GM19438 (cell line): Measurements from ENCODE around the gene IMPDH1.

Experiments
- ATAC-seq: cut with Tn5 transposase; IDR thresholded peaks from one replicate; pipeline ENCODE4 v1.9.1; 2021; ENCODE audit warnings: low read depth; ENCODE audit not compliant: unreplicated experiment

The IMPDH1 gene

GRCh38 chr7:128435327-128435686 is 25.5 kb upstream of the IMPDH1 start:
- ATAC-seq: no peak

GRCh38 chr7:128434413-128435326 is 24.9 kb upstream of the IMPDH1 start:
- no peak for ATAC-seq

DNA sequence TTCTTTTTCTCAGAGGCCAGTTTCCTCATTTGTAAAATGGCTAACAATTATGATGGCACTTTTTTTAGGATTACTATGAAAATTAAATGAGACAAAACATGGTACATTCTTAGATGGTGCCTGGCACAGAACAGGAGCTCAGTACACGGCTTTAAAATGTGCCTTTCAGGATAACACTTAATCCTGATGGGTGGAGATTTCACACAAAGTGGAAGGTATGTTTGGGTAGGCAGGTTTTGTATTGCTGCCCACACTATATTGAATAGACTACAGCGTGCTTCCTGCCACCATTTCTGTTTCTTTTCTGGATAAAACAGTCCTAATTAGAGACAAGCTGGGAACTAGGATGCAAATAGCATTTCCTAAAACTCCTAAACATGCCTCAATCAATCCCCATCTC is 22.0 kb upstream of the IMPDH1 start:
- no peak for ATAC-seq

GRCh38 chr7:128431221-128431620 is 21.4 kb upstream of the IMPDH1 start:
- ATAC-seq: no peak

GRCh38 chr7:128430207-128430606 is 20.4 kb upstream of the IMPDH1 start:
- ATAC-seq: no peak

- ATAC-seq: no peak
These were observed 17.6 kb upstream of the IMPDH1 start for GRCh38 chr7:128427289-128427891.

GRCh38 chr7:128425850-128426249 is 16.1 kb upstream of the IMPDH1 start:
- ATAC-seq: no peak

DNA sequence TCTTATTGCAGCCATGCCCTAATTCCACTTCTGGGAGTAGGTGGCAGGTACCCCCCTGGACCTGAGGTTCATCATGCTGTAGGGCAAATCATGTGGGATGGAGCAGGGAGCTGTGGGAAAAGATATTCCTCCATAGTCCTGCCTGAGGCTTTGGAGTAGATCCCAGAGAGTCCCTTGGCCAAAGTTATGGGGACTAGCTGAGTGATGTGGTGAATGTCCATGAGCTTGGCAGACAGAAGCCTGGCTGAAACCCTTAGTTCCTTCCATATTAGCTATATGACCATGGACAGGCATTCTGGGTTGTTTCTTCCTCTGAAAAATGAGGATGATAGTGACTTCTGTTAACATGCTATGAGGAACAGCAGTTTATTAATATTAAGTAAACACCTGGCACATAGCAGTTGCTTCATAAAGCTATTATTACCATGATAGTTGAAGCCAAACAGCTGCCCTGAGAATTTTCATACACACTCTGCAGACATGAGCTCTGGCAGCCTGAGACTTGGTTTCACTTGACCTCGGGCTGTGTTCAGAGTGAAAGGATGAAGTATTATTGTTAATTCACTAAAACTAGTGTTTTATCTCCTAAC is 15.0 kb upstream of the IMPDH1 start:
- ATAC-seq: no peak

DNA sequence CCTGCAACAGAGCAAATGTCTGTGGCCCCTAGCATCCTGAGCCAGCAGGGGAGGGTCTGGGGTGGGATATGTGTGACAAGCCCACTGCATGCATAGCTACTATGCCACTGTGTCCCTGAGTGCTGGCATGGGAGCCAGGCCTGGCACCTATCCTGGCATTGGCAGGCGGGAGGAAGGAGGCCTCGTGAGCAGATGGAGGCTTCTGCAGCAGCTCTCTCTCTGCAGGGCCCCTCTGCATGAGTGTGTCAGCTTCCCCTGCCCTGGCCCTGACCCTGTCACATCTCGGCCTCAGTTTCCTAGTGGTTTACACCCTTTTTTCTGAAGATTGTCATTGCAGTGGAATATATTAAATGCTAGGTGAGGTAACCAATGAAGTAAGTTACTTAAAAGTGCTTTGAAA is 13.1 kb upstream of the IMPDH1 start:
- ATAC-seq: no peak

DNA sequence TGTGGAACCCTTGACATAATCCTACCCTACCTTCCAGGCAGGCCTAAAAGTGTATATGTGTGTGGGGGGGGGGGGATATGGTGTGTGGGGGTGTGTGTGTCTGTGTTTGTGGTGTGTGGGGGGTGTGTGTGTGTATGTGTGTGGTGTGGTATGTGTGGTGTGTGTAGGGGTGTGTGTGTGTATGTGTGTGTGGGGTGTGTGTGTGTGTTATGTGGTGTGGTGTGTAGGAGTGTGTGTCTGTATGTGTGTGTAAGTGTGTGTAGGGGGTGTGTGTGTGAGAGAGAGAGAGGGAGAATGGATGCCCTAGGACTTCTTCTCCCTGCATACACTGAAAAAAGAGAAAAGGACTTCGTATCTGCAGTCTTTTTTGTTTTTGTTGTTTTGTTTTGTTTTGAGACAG is 12.3 kb upstream of the IMPDH1 start:
- ATAC-seq: no peak

- ATAC-seq: no peak
These were observed 11.6 kb upstream of the IMPDH1 start for GRCh38 chr7:128421384-128421783.

DNA sequence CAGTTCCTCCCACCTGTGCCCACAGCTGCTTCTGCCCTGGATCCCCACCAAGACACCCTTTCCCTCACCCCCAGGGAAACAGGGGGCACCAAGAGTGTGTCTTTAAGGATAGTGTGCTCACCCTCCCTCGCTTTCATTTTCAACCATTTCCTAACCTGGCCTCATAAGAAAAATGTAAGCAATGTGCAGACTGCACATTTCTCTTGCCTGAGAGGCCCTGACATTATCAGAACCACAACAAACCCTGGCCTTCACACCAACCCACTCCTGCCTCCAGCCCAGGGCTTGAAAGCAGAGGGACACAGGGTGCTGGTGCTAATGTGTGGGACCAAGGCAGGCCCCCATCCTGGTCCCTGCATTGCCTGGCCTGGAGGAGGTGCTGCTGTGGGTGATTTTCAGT is 11.0 kb upstream of the IMPDH1 start:
- no peak for ATAC-seq

- no peak for ATAC-seq
These were observed 9.5 kb upstream of the IMPDH1 start for GRCh38 chr7:128419257-128419656.

DNA sequence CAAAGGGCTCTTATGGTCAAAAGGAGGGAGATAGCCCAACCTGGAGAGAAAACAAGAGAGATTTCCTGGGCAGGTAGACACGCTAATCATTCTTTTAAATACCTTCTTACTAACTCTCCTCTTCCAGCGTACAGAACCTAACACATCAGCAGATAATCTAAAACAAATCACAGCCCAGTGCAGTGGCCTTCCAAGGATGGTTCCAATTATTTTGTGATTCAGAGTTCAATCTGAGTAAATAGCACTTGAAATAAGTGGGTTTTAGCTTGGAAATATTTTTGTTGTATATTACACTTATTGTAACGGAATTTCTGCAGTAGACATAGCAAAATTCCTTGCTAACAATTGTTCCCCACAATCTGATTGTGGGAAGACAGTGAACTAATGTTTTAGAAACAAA is 7.3 kb upstream of the IMPDH1 start:
- no peak for ATAC-seq

DNA sequence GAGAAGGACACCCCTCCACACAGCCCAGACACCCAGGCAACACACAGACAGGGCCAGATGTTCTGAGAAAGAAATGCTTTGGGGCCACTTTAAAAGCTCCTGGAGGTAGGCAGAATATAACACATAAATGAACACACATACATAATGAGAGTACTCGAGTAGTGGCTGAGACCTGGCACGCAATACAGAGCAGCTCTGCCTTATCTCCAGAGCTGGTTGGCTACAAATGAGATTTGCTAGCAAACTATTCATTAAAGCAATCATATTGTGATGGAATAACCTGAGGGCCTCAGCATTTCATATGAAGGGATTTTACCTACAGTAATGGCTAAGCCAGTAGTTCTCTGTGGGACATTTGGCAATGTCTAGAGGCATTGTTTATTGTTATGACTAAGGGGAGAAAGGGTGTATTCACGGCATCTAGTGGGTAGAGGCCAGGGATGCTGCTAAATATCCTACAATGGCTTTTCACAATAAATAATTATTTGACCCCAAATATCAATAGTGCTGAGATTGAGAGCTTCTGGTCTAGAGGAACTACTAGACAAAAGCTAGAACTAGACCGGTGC is 5.5 kb upstream of the IMPDH1 start:
- no peak for ATAC-seq

GRCh38 chr7:128410451-128410753 is 620 bp upstream of the IMPDH1 start:
- no peak for ATAC-seq

DNA sequence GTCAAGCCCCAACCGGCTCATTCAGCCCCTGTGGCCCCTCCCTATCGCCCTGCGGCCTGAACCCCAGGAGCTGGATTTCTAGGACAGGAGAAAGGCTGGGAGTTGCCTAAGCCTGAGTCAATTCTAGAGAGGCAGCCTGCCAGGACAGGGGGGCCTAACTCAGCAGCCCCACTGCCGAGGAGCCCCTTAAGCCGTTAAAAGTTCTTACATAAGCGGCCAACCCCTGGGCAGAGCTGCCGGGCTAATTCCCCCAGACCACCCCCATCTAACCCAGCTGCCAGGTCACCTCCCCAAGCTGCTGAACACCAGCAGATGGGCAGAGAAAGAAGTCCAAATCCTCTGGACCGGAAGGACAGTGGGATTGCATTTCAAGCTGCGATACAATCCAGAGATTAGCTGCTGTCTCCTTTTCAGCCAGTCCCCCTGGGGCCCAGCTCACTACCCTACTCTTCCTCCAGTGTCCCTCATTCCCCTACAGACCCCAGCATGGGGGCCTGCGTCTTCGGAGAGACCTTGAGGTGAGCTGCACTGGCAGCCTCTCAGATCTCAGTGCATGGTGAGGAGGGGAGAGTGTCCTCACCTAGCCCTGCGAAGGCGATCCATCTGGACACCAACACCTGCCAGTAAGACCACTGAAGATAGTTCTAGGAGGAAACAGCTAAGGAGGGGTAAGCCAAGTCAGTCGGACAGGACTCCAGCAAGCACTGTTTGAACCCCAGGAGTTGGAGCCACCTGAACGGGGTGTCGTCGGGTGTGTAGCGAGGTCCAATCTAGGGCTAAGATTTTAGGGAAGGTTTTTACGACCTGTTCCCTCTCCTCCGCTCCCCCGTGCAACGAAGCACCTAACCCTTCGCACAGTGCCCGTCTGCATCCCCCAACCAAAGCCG is 830 bp downstream of the IMPDH1 start:
- ATAC-seq: no peak

GRCh38 chr7:128407751-128408708 is 1.8 kb downstream of the IMPDH1 start:
- no peak for ATAC-seq

GRCh38 chr7:128407233-128407589 is 2.6 kb downstream of the IMPDH1 start:
- no peak for ATAC-seq
